ENCODE results near the gene VPS37C. TPM values are rescaled to one million over a fixed set of nuclear protein-coding genes. Genes with fewer than 3 reads are reported as not detected.

VPS37C gene
- total RNA-seq, 1 experiment from 2014 or later = 36.3 TPM

DNA sequence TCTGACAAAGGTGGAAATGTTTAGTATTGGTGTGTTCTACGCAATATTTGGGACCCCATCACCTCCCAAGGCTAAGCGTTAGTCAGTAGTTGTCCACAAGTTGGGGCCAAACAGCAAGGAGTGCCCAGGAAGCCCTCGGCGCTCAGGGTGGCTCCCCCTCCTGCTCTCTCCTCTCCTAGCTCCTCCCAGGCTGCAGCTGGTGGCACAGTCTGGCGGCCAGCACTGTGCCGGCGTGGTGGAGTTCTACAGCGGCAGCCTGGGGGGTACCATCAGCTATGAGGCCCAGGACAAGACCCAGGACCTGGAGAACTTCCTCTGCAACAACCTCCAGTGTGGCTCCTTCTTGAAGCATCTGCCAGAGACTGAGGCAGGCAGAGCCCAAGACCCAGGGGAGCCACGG is 42.2 kb downstream of the VPS37C start:
- Histone ChIP-seq H3K4me3 (ENCODE audit: low read depth, low read length) (no peak overlapping the region), H3K36me3 (ENCODE audit: control insufficient read depth, insufficient read depth, low read length) (no peaks in the 10 kb centered on the region), H3K27me3 (replicated peaks; ENCODE audit: control insufficient read depth, insufficient read depth, low read length) (no peaks in the 10 kb centered on the region), H3K4me1 (no peaks in the 10 kb centered on the region), H3K9me3 (no peaks in the 10 kb centered on the region)
- intact Hi-C loops (cut with micrococcal nuclease; ENCODE audit: unreplicated experiment) = no loop called here
- CTCF ChIA-PET = interaction anchor here (0.6 kb wide), 1 partner anchor 274 kb away, joined by 7 read pairs; no protein-coding TSS in a partner anchor
- Mint-ChIP-seq H3K4me3 (ENCODE audit: unreplicated experiment) (no peak overlapping the region), H3K27ac (ENCODE audit: unreplicated experiment) (no peak overlapping the region), H3K4me1 (ENCODE audit: low read depth, unreplicated experiment) (no peaks in the 10 kb centered on the region), H3K27me3 (ENCODE audit: insufficient read depth, unreplicated experiment) (no peaks in the 10 kb centered on the region), H3K36me3 (ENCODE audit: insufficient read depth, unreplicated experiment) (no peaks in the 10 kb centered on the region), H3K9me3 (ENCODE audit: unreplicated experiment) (no peaks in the 10 kb centered on the region)
- TF ChIP-seq, protein P1, sequence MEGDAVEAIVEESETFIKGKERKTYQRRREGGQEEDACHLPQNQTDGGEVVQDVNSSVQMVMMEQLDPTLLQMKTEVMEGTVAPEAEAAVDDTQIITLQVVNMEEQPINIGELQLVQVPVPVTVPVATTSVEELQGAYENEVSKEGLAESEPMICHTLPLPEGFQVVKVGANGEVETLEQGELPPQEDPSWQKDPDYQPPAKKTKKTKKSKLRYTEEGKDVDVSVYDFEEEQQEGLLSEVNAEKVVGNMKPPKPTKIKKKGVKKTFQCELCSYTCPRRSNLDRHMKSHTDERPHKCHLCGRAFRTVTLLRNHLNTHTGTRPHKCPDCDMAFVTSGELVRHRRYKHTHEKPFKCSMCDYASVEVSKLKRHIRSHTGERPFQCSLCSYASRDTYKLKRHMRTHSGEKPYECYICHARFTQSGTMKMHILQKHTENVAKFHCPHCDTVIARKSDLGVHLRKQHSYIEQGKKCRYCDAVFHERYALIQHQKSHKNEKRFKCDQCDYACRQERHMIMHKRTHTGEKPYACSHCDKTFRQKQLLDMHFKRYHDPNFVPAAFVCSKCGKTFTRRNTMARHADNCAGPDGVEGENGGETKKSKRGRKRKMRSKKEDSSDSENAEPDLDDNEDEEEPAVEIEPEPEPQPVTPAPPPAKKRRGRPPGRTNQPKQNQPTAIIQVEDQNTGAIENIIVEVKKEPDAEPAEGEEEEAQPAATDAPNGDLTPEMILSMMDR (IDR thresholded peaks at IDR 0.05; ENCODE audit: insufficient read depth in 1 of 2, low read depth in 1 of 2, low read length in 1 of 2, severe bottlenecking in 1 of 2, unreplicated experiment in 1 of 2) = no peak
- no TSS peak for BruUV-seq (replicated peaks)
- no peak for DNase-seq
- POLR2A ChIA-PET = no interaction called here

GRCh38 chr11:61118406-61118805 is 42.8 kb downstream of the VPS37C start:
- H3K27me3 ChIP-seq (replicated peaks; ENCODE audit: control insufficient read depth, insufficient read depth, low read length) = no peaks in the 10 kb centered on the region
- no peaks in the 10 kb centered on the region for H3K9me3 ChIP-seq
- Mint-ChIP-seq H3K27me3 (ENCODE audit: insufficient read depth, unreplicated experiment) (no peaks in the 10 kb centered on the region), H3K36me3 (ENCODE audit: insufficient read depth, unreplicated experiment) (no peaks in the 10 kb centered on the region), H3K4me1 (ENCODE audit: low read depth, unreplicated experiment) (no peaks in the 10 kb centered on the region), H3K9me3 (ENCODE audit: unreplicated experiment) (no peaks in the 10 kb centered on the region), H3K4me3 (ENCODE audit: unreplicated experiment) (no peak overlapping the region), H3K27ac (ENCODE audit: unreplicated experiment) (no peak overlapping the region)
- no peaks in the 10 kb centered on the region for H3K4me1 ChIP-seq
- no peaks in the 10 kb centered on the region for H3K36me3 ChIP-seq (ENCODE audit: control insufficient read depth, insufficient read depth, low read length)
- POLR2A ChIA-PET = no interaction called here
- H3K4me3 ChIP-seq (ENCODE audit: low read depth, low read length) = no peak overlapping the region
- TF ChIP-seq, protein P1 (IDR thresholded peaks at IDR 0.05; ENCODE audit: insufficient read depth in 1 of 2, low read depth in 1 of 2, low read length in 1 of 2, severe bottlenecking in 1 of 2, unreplicated experiment in 1 of 2) = no peak
- BruUV-seq (replicated peaks) = no TSS peak
- intact Hi-C loops (cut with micrococcal nuclease; ENCODE audit: unreplicated experiment) = no loop called here
- DNase-seq = no peak
- CTCF ChIA-PET = no interaction called here

DNA sequence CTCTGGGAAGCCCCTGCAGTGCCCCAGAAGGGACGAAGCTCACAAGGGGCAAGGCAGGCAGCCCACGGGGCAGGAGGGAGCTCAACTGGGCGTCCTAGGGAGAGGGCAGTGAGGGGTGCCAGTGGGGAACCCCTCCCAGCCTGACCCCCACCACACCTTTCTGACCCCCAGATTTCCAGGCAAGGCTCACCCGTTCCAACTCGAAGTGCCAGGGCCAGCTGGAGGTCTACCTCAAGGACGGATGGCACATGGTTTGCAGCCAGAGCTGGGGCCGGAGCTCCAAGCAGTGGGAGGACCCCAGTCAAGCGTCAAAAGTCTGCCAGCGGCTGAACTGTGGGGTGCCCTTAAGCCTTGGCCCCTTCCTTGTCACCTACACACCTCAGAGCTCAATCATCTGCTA is 43.2 kb downstream of the VPS37C start:
- Mint-ChIP-seq H3K36me3 (ENCODE audit: insufficient read depth, unreplicated experiment) (no peaks in the 10 kb centered on the region), H3K9me3 (ENCODE audit: unreplicated experiment) (no peaks in the 10 kb centered on the region), H3K4me1 (ENCODE audit: low read depth, unreplicated experiment) (no peaks in the 10 kb centered on the region), H3K27ac (ENCODE audit: unreplicated experiment) (no peak overlapping the region), H3K27me3 (ENCODE audit: insufficient read depth, unreplicated experiment) (no peaks in the 10 kb centered on the region), H3K4me3 (ENCODE audit: unreplicated experiment) (no peak overlapping the region)
- DNase-seq = no peak
- Histone ChIP-seq H3K27me3 (replicated peaks; ENCODE audit: control insufficient read depth, insufficient read depth, low read length) (no peaks in the 10 kb centered on the region), H3K4me1 (no peaks in the 10 kb centered on the region), H3K9me3 (no peaks in the 10 kb centered on the region), H3K36me3 (ENCODE audit: control insufficient read depth, insufficient read depth, low read length) (no peaks in the 10 kb centered on the region), H3K4me3 (ENCODE audit: low read depth, low read length) (no peak overlapping the region)
- intact Hi-C loops (cut with micrococcal nuclease; ENCODE audit: unreplicated experiment) = no loop called here
- CTCF ChIA-PET = no interaction called here
- POLR2A ChIA-PET = no interaction called here
- TF ChIP-seq, protein P1 (IDR thresholded peaks at IDR 0.05; ENCODE audit: insufficient read depth in 1 of 2, low read depth in 1 of 2, low read length in 1 of 2, severe bottlenecking in 1 of 2, unreplicated experiment in 1 of 2) = no peak
- no TSS peak for BruUV-seq (replicated peaks)
